K562 (cell line): Measurements from ENCODE around the gene PPFIA3. TPM values are rescaled to one million over a fixed set of nuclear protein-coding genes. Genes with fewer than 3 reads are reported as not detected.
A peak's percentile ranks its signal among the peaks of the same experiment; 100 is the strongest.

Experiments
- CTCFL ChIP-seq: IDR thresholded peaks from 2 replicates; pipeline ENCODE4 v1.6.1; 2011; ENCODE audit warnings: borderline replicate concordance, low read depth, mild to moderate bottlenecking, moderate library complexity, low read length; ENCODE audit not compliant: insufficient read depth, poor library complexity, severe bottlenecking
- EGR1 ChIP-seq: fragments of 450-650 bp; conservative IDR thresholded peaks from 2 replicates; pipeline ENCODE4 v1.6.1; 2017; ENCODE audit warnings: mild to moderate bottlenecking
- FOXJ2 ChIP-seq: fragments of 200-800 bp; sonication (Bioruptor generic); IDR thresholded peaks from 2 replicates; pipeline ENCODE4 v1.6.1; 2016; ENCODE audit warnings: missing genetic modification characterization, missing compliant biosample characterization
- HCFC1 ChIP-seq: IDR thresholded peaks from 2 replicates; pipeline ENCODE4 v1.6.1; 2012; ENCODE audit warnings: low read depth, low read length, improper control_type of control experiment
- HIVEP1 ChIP-seq: fragments of 250-450 bp; sonication (Bioruptor Pico); IDR thresholded peaks from 2 replicates; pipeline ENCODE4 v1.4.0; 2020; ENCODE audit warnings: mild to moderate bottlenecking
- HNRNPUL1 ChIP-seq: fragments of 200-400 bp; formaldehyde crosslinking; IDR thresholded peaks from 2 replicates; pipeline ENCODE4 v1.6.1; 2017; ENCODE audit warnings: low read length
- KDM4B ChIP-seq, 2 experiments: fragments of 450-650 bp in 1 of 2; sonication (generic) in 1 of 2; IDR thresholded peaks; 2 replicates each; pipeline ENCODE4 v1.6.1; 2016 to 2017; ENCODE audit warnings: borderline replicate concordance in 2 of 2, antibody characterized with exemption in 1 of 2, low read depth in 1 of 2, mild to moderate bottlenecking in 1 of 2
- LARP7 ChIP-seq: fragments of 450-650 bp; IDR thresholded peaks from 2 replicates; pipeline ENCODE4 v1.6.1; 2016
- MXI1 ChIP-seq: IDR thresholded peaks from 2 replicates; pipeline ENCODE4 v1.6.1; 2011; ENCODE audit warnings: low read depth, mild to moderate bottlenecking, improper control_type of control experiment, low read length
- PCBP1 ChIP-seq: fragments of 200-400 bp; formaldehyde crosslinking; IDR thresholded peaks from 2 replicates; pipeline ENCODE4 v1.6.1; 2018; ENCODE audit warnings: mild to moderate bottlenecking, low read depth, low read length; ENCODE audit not compliant: poor library complexity, severe bottlenecking
- POLR2H ChIP-seq: IDR thresholded peaks from 2 replicates; pipeline ENCODE4 v1.6.1; 2016; ENCODE audit warnings: missing genetic modification characterization, low read depth, mild to moderate bottlenecking, control low read depth, missing compliant biosample characterization, moderate library complexity
- PRMT5 ChIP-seq: sonication (generic); formaldehyde crosslinking; IDR thresholded peaks from 2 replicates; pipeline ENCODE4 v1.5.0; 2020; ENCODE audit warnings: missing genetic modification reagents
- RREB1 ChIP-seq: fragments of 250-450 bp; sonication (Bioruptor Pico); IDR thresholded peaks from 2 replicates; pipeline ENCODE4 v1.4.0; 2020
- SMARCE1 ChIP-seq: fragments of 450-650 bp; IDR thresholded peaks from 2 replicates; pipeline ENCODE4 v1.7.1; 2016; ENCODE audit warnings: mild to moderate bottlenecking
- SP1 ChIP-seq: sonication (generic); formaldehyde crosslinking; IDR thresholded peaks from 2 replicates; pipeline ENCODE4 v1.8.1; 2022; ENCODE audit warnings: mild to moderate bottlenecking, missing genetic modification reagents
- TBP ChIP-seq: optimal IDR thresholded peaks from 2 replicates; pipeline ENCODE3; 2011; ENCODE audit warnings: low read depth, low read length, improper control_type of control experiment
- THAP12 ChIP-seq: fragments of 250-450 bp; sonication (Bioruptor Pico); IDR thresholded peaks from 2 replicates; pipeline ENCODE4 v1.9.0; 2021; ENCODE audit warnings: mild to moderate bottlenecking, inconsistent platforms
- ZFP36 ChIP-seq: fragments of 150-350 bp; IDR thresholded peaks from 2 replicates; pipeline ENCODE4 v1.6.1; 2018; ENCODE audit warnings: low read length, low read depth; ENCODE audit not compliant: partially characterized antibody
- polyA plus RNA-seq, 8 experiments: library from polyadenylated mRNA; depleted of rRNA in 4 of 8; stranded (reverse) in 5 of 8; unstranded in 3 of 8; fragments of >200 nt; fragmentation: Nextera tagmentation in 2 of 8; fragmentation: Illumina TruSeq in 1 of 8; extraction: Ambion mirVana in 2 of 8; extraction: Trizol in 1 of 8; gene quantifications; 2 replicates each; pipeline versions ENCODE4 v1.2.1 to v1.2.3, GENCODE V29; 2011 to 2014; ENCODE audit warnings: inconsistent platforms in 1 of 8, missing spikeins in 1 of 8
- total RNA-seq, 7 experiments: library from RNA; depleted of rRNA in 6 of 7; stranded (reverse); fragments of >200 nt in 6 of 7; fragmentation: Illumina TruSeq in 2 of 7; extraction: Trizol in 2 of 7; gene quantifications; 2 replicates each; pipeline versions ENCODE4 v1.2.1 to v1.2.3, GENCODE V29; 2011 to 2021; ENCODE audit warnings: low replicate concordance in 1 of 7

Gene PPFIA3
- total and polyA plus RNA-seq, 9 of the 15 experiments (the other 6 are each of a cell fraction or from before 2014, with no cell fraction given) = 0.10 to 53.0 (median 17.6) TPM

GRCh38 chr19:49157445-49158224, 38.3 kb downstream of the PPFIA3 start, which contains the start of gene TRPM4 (continued):
- TF ChIP-seq THAP12 (CRISPR knock-in tag) (peak; percentile 82), HIVEP1 (no peak), CTCFL (peak; percentile 6), LARP7 (peak; percentile 33; the same call in 1 of the 2 replicates), PRMT5 (no peak), SP1 (CRISPR knock-in tag) (peak; percentile 50; the same call in 1 of the 2 replicates), PCBP1 (peak; percentile 78), MXI1 (0 out of 2 replicates have a peak, but pooled peaks have one; percentile 17), TBP (peak; percentile 85), POLR2H (no peak), ZFP36 (peak; percentile 9), EGR1 (no peak), HCFC1 (no peak), FOXJ2 (tag) (no peak), HNRNPUL1 (no peak), KDM4B (IDR thresholded peaks at IDR 0.05; ENCODE audit: borderline replicate concordance in 2 of 2, low read depth in 1 of 2) (0 out of 4 replicates have a peak, but pooled peaks of 1 of the 2 experiments have one; percentile 21), SMARCE1 (peak; percentile 70; the same call in 1 of the 2 replicates), RREB1 (CRISPR knock-in tag) (0 out of 2 replicates have a peak, but pooled peaks have one; percentile 32)
